H9 (cell line): ENCODE measurements around the gene RASGRF1. TPM values are rescaled to one million over a fixed set of nuclear protein-coding genes. Genes with fewer than 3 reads are reported as not detected.

Source experiments
- DNase-seq: peaks from one replicate; pipeline ENCODE4 v3.0.0-alpha.2; 2017
- H2AFZ ChIP-seq: one replicate; pipeline ENCODE4 v1.6.1; 2013; ENCODE audit warnings: mild to moderate bottlenecking, low read length, control low read depth, moderate library complexity
- H2AK5ac ChIP-seq: 2 replicates; pipeline ENCODE4 v1.6.1; 2013; ENCODE audit warnings: low read length, control low read depth, mixed read lengths; ENCODE audit not compliant: insufficient read length
- H2BK120ac ChIP-seq: one replicate; pipeline ENCODE4 v1.6.1; 2013; ENCODE audit warnings: low read depth, mild to moderate bottlenecking, low read length, control low read depth, inconsistent platforms; ENCODE audit not compliant: poor library complexity, severe bottlenecking
- H2BK12ac ChIP-seq: 2 replicates; pipeline ENCODE4 v1.6.1; 2013; ENCODE audit warnings: low read length, control low read depth, mixed read lengths, low read depth; ENCODE audit not compliant: insufficient read length
- H2BK15ac ChIP-seq: 2 replicates; pipeline ENCODE4 v1.6.1; 2013; ENCODE audit warnings: low read depth, low read length, control low read depth
- H2BK20ac ChIP-seq: one replicate; pipeline ENCODE4 v1.6.1; 2013; ENCODE audit warnings: low read depth, mild to moderate bottlenecking, low read length, control low read depth, inconsistent platforms; ENCODE audit not compliant: poor library complexity, severe bottlenecking
- H2BK5ac ChIP-seq: 2 replicates; pipeline ENCODE4 v1.6.1; 2013; ENCODE audit warnings: low read length, control low read depth, mixed read lengths; ENCODE audit not compliant: insufficient read length
- H3K14ac ChIP-seq: 2 replicates; pipeline ENCODE4 v1.6.1; 2013; ENCODE audit warnings: low read length, control low read depth; ENCODE audit not compliant: insufficient read depth
- H3K18ac ChIP-seq: 2 replicates; pipeline ENCODE4 v1.6.1; 2013; ENCODE audit warnings: low read depth, mild to moderate bottlenecking, mixed read lengths, low read length, control low read depth; ENCODE audit not compliant: insufficient read length
- H3K23ac ChIP-seq: 2 replicates; pipeline ENCODE4 v1.6.1; 2013; ENCODE audit warnings: low read length, control low read depth, mixed read lengths, low read depth; ENCODE audit not compliant: insufficient read length
- H3K23me2 ChIP-seq: 2 replicates; pipeline ENCODE4 v1.6.1; 2013; ENCODE audit warnings: low read depth, mild to moderate bottlenecking, mixed read lengths, low read length, control low read depth; ENCODE audit not compliant: insufficient read length, poor library complexity, severe bottlenecking
- H3K27ac ChIP-seq: 2 replicates; pipeline ENCODE4 v1.5.1; 2013; ENCODE audit warnings: low read length, control low read depth, mixed read lengths, low read depth; ENCODE audit not compliant: insufficient read length
- H3K27me3 ChIP-seq: 2 replicates; pipeline ENCODE4 v1.6.1; 2013; ENCODE audit warnings: low read length, control low read depth, inconsistent platforms; ENCODE audit not compliant: insufficient read depth
- H3K4ac ChIP-seq: 2 replicates; pipeline ENCODE4 v1.6.1; 2013; ENCODE audit warnings: low read depth, mild to moderate bottlenecking, control low read depth, inconsistent platforms, low read length, moderate library complexity
- H3K4me1 ChIP-seq: 2 replicates; pipeline ENCODE4 v1.6.1; 2013; ENCODE audit warnings: low read length, control low read depth, inconsistent platforms; ENCODE audit not compliant: insufficient read depth
- H3K4me2 ChIP-seq: 2 replicates; pipeline ENCODE4 v1.6.1; 2013; ENCODE audit warnings: low read length, control low read depth, mixed read lengths; ENCODE audit not compliant: insufficient read length, insufficient read depth
- H3K56ac ChIP-seq: 2 replicates; pipeline ENCODE4 v1.6.1; 2013; ENCODE audit warnings: low read depth, mild to moderate bottlenecking, mixed read lengths, low read length, control low read depth; ENCODE audit not compliant: insufficient read length
- H3K79me1 ChIP-seq: 2 replicates; pipeline ENCODE4 v1.6.1; 2013; ENCODE audit warnings: low read depth, mild to moderate bottlenecking, moderate library complexity, low read length, control low read depth, inconsistent platforms; ENCODE audit not compliant: insufficient read depth, poor library complexity, severe bottlenecking
- H3K79me2 ChIP-seq: 2 replicates; pipeline ENCODE4 v1.6.1; 2013; ENCODE audit warnings: low read length, control low read depth, inconsistent platforms; ENCODE audit not compliant: insufficient read depth
- H3K9ac ChIP-seq: 2 replicates; pipeline ENCODE4 v1.6.1; 2013; ENCODE audit warnings: low read length, control low read depth, mixed read lengths; ENCODE audit not compliant: insufficient read length; ENCODE audit errors: extremely low read depth
- H3K9me3 ChIP-seq: one replicate; pipeline ENCODE4 v1.6.1; 2013; ENCODE audit warnings: low read depth, low read length, inconsistent platforms; ENCODE audit not compliant: control insufficient read depth
- H3T11ph ChIP-seq: one replicate; pipeline ENCODE4 v1.6.1; 2013; ENCODE audit warnings: mild to moderate bottlenecking, low read length, control low read depth, inconsistent platforms
- H4K20me1 ChIP-seq: one replicate; pipeline ENCODE4 v1.6.1; 2013; ENCODE audit not compliant: control insufficient read depth, insufficient read length, insufficient read depth
- H4K5ac ChIP-seq: 2 replicates; pipeline ENCODE4 v1.6.1; 2013; ENCODE audit warnings: low read depth, mild to moderate bottlenecking, mixed read lengths, low read length, control low read depth; ENCODE audit not compliant: insufficient read length
- H4K8ac ChIP-seq: replicated peaks from 2 replicates; pipeline ENCODE4 v1.6.1; 2013; ENCODE audit warnings: low read length, control low read depth, mixed read lengths, low read depth; ENCODE audit not compliant: insufficient read length
- H4K91ac ChIP-seq: 2 replicates; pipeline ENCODE4 v1.6.1; 2013; ENCODE audit warnings: low read depth, mild to moderate bottlenecking, moderate library complexity, mixed read lengths, low read length, control low read depth; ENCODE audit not compliant: insufficient read length
- H3K27ac Mint-ChIP-seq, 3 experiments: 2 replicates in 2 of 3; 3 replicates in 1 of 3; pipeline ENCODE4 v1.8.0; 2020 to 2021; ENCODE audit warnings: mixed read lengths in 3 of 3, mild to moderate bottlenecking in 1 of 3, moderate library complexity in 1 of 3
- H3K27me3 Mint-ChIP-seq: 2 replicates; pipeline ENCODE4 v1.8.0; 2021; ENCODE audit warnings: low read depth, mild to moderate bottlenecking, moderate library complexity, mixed read lengths
- H3K36me3 Mint-ChIP-seq, 3 experiments: 2 replicates in 2 of 3; 3 replicates in 1 of 3; pipeline ENCODE4 v1.8.0; 2020 to 2021; ENCODE audit warnings: low read depth in 3 of 3, mixed read lengths in 3 of 3; ENCODE audit not compliant: insufficient read depth in 1 of 3
- H3K4me1 Mint-ChIP-seq, 2 experiments: 2 replicates each; pipeline ENCODE4 v1.8.0; 2020; ENCODE audit warnings: mixed read lengths in 2 of 2
- H3K4me3 Mint-ChIP-seq, 2 experiments: 2 replicates in 1 of 2; 3 replicates in 1 of 2; pipeline ENCODE4 v1.8.0; 2020 to 2021; ENCODE audit warnings: mild to moderate bottlenecking in 2 of 2, mixed read lengths in 2 of 2, moderate library complexity in 1 of 2
- H3K9me3 Mint-ChIP-seq, 2 experiments: 2 replicates in 1 of 2; 3 replicates in 1 of 2; pipeline ENCODE4 v1.8.0; 2020; ENCODE audit warnings: mild to moderate bottlenecking in 2 of 2, mixed read lengths in 2 of 2, moderate library complexity in 1 of 2
- CTCF ChIP-seq: fragments of 200-600 bp; sonication (generic); conservative IDR thresholded peaks from 3 replicates; pipeline ENCODE4 v1.8.0; 2021; ENCODE audit warnings: antibody characterized with exemption, mild to moderate bottlenecking
- WGBS: extraction: QIAGEN DNeasy Blood & Tissue Kit; methylation state at CpG from one replicate; pipeline ENCODE4 v1.1.7; 2013; ENCODE audit warnings: missing lambda C conversion rate, low lambda C conversion rate, mixed read lengths; ENCODE audit not compliant: insufficient read length; ENCODE audit errors: extremely low coverage; 5-methylcytosine and 5-hydroxymethylcytosine counted together
- total RNA-seq: library from RNA; stranded (reverse); gene quantifications from 2 replicates; pipeline ENCODE4 v1.2.1, GENCODE V29; 2021

RASGRF1 gene
- total RNA-seq, 1 experiment from 2014 or later: 0.48 TPM

GRCh38 chr15:79089331-79089889 lies 1.2 kb downstream of the RASGRF1 start:
- DNase-seq: peak; percentile 69
- Mint-ChIP-seq H3K4me3 (peak overlapping the region; percentile 69 to 90), H3K27ac (no peak overlapping the region), H3K4me1 (peaks cover 9 to 19% of the 10 kb centered on the region in 2 experiments), H3K27me3 (peaks cover 100% of the 10 kb centered on the region), H3K36me3 (no peaks in the 10 kb centered on the region; a peak in 2 of 7 replicates), H3K9me3 (peaks cover 5 to 7% of the 10 kb centered on the region in 2 experiments; a peak in 3 of 5 replicates)
- no peaks in the 10 kb centered on the region for H3K79me1 ChIP-seq
- no CpG with 5 or more reads among the region's 47 CpGs for WGBS
- H3K23me2 ChIP-seq: peaks cover 27% of the 10 kb centered on the region
- no peak overlapping the region for H2BK15ac ChIP-seq
- no peak overlapping the region for H3K18ac ChIP-seq
- H3K79me2 ChIP-seq: no peaks in the 10 kb centered on the region
- no peak overlapping the region for H2AFZ ChIP-seq
- H2AK5ac ChIP-seq: no peak overlapping the region
- no peak overlapping the region for H2BK120ac ChIP-seq
- peak overlapping the region; percentile 39 for H3K4me2 ChIP-seq
- no peak overlapping the region for H3K23ac ChIP-seq
- no peak overlapping the region for H3K4ac ChIP-seq
- peaks cover 86% of the 10 kb centered on the region; the same call in 1 of the 2 replicates for H3K27me3 ChIP-seq
- H4K91ac ChIP-seq: no peak overlapping the region
- H3K27ac ChIP-seq: no peak overlapping the region
- no peak overlapping the region for H2BK20ac ChIP-seq
- no peak for TF ChIP-seq CTCF
- H3T11ph ChIP-seq: no peak overlapping the region
- H4K5ac ChIP-seq: no peak overlapping the region
- H3K4me1 ChIP-seq: no peaks in the 10 kb centered on the region
- H4K20me1 ChIP-seq: peaks cover 4% of the 10 kb centered on the region
- H4K8ac ChIP-seq: no peak overlapping the region
- H3K14ac ChIP-seq: no peak overlapping the region
- no peak overlapping the region for H2BK12ac ChIP-seq
- no peak overlapping the region for H2BK5ac ChIP-seq
- no peak overlapping the region for H3K9ac ChIP-seq
- H3K9me3 ChIP-seq: no peaks in the 10 kb centered on the region
- H3K56ac ChIP-seq: no peak overlapping the region
